Hematopoietic multipotent progenitor cell treated with erythropoietin and hydrocortisone succinate and interleukin-3 and kit ligand, for 15 days (in vitro differentiated cells): ENCODE results near the gene TMEM62.
"Not testable (repeated sequence)": the region's sequence is repeated elsewhere in the genome, so short reads cannot be mapped to it uniquely, and the experiment has no call there.

ENCODE experiments used
- DNase-seq: peaks from one replicate; pipeline ENCODE4 v3.0.0-alpha.2; 2015; ENCODE audit warnings: low spot score

Gene TMEM62

GRCh38 chr15:43209059-43209824 lies 75.9 kb downstream of the TMEM62 start:
- no peak for DNase-seq

DNA sequence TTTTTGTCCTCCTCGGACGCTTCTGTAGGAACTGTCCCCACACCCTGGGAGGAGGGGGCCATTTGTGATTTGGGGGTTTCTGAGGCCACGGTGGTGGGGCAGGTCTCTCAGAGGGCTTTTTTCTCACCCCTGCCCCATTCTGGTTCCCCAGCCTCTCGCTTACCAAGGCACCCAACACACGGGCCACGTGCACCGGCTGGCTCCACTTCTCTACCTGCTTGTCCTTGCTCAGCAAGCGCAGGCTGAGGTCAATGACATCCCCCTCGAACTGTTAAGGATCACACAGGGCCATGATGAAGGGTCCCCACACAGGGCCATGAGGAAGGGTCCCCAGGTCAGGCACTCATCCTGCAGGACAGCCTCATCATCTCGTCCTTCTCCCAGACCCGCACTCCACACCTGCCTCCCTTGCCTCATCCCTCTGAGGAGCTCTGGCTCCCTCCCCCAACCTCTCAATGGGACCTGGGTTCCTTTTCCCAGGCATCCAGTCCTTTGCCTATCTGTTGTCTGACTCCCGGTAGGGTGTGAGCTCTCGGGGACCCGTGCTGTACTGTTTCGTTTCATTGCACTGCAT lies 76.9 kb downstream of the TMEM62 start:
- no peak for DNase-seq

DNA sequence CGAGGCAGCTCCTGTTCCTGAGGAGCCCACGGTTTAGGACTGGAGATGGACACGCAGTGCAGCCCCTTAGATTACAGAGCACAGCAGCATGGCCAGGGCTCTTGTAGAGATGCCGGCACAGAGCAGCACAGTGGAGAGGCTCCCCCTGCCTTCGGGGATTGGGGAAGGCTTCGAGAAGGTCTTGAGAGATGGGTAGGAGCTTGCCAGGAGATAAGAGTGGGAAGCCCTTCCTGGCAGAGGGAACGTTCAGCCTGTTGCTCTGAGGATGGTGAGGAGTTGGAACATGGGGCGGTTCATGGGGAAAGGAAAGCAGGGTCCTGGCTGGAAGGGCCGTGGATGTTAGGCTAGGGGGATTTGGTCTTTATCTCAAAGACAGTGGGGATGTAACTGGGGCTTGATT lies 77.4 kb downstream of the TMEM62 start:
- no peak for DNase-seq

- DNase-seq: no peak
These were observed 77.9 kb downstream of the TMEM62 start for GRCh38 chr15:43211224-43211735.

- no peak for DNase-seq
These were observed 78.9 kb downstream of the TMEM62 start for GRCh38 chr15:43212299-43212698.

DNA sequence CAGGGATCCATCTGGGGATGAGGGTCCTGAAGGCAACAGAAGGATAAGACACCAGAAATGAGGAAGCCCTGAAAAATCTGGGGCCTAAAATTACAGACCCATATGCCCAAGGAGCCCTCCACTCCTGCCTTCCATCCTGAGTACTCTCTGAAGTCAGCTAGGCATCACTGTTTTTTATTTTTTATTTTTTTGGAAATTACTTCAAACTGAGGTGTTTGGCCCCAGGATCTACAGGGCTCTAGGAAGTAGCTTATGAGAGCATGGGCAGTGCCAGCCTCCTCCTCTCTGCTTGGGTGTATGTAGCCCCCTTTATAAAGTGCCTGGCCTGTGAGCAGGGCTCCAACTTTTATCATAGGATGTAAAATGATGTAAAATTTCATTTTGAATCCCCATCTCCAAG lies 79.6 kb downstream of the TMEM62 start:
- no peak for DNase-seq

DNA sequence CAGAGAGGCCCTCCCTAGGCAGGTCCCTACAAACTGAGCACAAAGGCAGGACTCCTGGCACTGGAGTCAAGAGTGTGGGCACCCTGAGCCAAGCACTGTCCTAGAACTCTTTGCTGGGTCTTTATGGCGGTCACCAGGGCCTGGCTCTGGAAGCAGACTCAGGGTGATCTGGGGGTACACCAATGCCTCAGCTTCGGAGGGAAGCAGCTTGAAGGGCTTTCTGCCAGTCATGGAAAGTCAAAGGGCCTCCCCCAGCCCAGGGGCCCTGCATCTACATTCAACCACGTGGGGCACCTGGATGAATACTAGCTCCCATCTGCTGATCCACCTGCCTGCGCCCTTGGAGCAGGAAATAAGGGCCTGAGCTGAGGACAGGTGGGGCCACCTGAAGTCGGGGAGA lies 80.1 kb downstream of the TMEM62 start:
- no peak for DNase-seq

GRCh38 chr15:43214169-43214568 lies 80.8 kb downstream of the TMEM62 start:
- no peak for DNase-seq

- no peak for DNase-seq
These were observed 81.4 kb downstream of the TMEM62 start for GRCh38 chr15:43214592-43215295.

- DNase-seq: peak; percentile 46
These were observed 82.6 kb downstream of the TMEM62 start for GRCh38 chr15:43215961-43216360.

GRCh38 chr15:43218908-43219706 lies 85.7 kb downstream of the TMEM62 start:
- DNase-seq: peak; percentile 90

DNA sequence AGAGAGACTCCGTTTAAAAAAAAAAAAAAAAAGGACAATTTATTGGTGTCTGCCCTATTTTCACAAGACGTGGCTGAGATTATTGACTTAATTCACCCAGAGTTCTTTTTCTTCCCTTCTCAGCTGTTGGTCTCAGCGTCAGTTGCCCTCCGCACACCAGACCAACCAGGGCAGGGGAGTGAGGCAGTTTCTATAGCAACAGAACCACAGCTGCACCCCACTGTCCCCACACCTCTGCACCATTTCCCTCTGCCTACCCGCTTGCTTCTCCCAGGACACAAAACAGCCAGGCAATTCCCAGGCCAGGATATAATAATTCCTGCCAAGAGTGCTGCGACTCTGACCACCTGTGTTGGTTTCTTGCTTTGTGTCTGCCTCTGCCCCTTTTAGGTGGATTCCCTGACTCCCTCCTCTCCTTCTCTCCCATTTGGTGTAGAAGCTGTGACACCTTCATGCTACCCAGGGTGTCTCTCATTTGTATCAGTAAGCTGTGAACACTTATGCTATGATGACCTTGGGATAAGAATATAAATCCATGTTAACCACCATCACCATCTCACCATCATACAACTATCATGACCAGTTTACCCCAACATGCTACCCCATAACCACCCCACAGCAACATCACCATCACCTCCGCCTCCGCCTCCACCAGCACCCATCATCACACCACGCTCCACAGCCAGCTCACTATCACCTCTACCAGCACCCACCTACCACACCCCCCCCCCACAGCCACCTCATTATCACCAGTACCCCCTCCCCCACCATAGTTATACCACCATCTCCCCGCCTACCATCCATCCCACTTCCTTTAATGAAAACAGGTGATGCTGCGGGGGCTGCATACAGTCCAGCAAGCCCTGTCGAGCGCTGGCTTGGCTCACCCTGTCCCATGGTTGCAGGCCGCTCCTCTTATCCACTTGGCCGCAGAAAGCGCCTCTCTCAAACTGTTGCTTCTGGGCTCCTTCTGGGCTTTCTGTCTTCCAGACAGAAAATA lies 86.8 kb downstream of the TMEM62 start:
- peak; percentile 71 for DNase-seq

DNA sequence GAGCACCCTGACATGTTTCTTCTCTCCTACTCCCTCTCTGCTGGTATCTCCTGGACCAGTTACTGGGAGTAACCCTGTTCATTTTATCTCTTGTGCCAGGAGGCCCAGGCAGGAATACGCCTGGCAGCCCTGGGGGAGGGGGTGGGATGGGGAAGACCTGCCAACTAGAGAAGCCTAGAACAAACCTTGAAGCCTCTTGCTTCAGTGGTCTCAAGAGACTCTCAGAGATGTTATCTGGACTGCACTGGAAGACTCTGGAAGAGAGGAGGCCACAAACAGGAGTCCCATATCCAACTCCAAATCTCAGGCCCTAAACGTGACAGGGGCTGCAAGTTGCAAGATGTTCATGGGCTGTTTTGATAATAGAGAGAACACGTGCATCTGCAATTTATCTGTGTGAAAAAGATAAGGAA lies 87.6 kb downstream of the TMEM62 start, which contains the start of gene EPB42:
EPB42 (minus strand) TSS at position 28 of the 413 bp plus-strand sequence. CDS start 193 bp downstream, outside the sequence.
- DNase-seq: peak; percentile 95

GRCh38 chr15:43221422-43221821 lies 88.0 kb downstream of the TMEM62 start:
- DNase-seq: no peak

- peak; percentile 93 for DNase-seq
These were observed 92.0 kb downstream of the TMEM62 start for GRCh38 chr15:43225201-43225949.

DNA sequence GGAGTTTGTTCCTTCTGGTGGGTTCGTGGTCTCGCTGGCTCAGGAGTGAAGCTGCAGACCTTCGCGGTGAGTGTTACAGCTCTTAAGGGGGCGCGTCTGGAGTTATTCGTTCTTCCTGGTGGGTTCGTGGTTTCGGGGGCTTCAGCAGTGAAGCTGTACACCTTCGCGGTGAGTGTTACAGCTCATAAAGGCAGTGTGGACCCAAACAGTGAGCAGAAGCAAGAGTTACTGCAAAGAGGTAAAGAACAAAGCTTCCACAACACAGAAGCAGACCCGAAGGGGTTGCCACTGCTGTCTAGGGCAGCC lies 92.5 kb downstream of the TMEM62 start:
- not testable (repeated sequence) for DNase-seq

GRCh38 chr15:43226436-43227305 lies 93.3 kb downstream of the TMEM62 start:
- DNase-seq: no peak

DNA sequence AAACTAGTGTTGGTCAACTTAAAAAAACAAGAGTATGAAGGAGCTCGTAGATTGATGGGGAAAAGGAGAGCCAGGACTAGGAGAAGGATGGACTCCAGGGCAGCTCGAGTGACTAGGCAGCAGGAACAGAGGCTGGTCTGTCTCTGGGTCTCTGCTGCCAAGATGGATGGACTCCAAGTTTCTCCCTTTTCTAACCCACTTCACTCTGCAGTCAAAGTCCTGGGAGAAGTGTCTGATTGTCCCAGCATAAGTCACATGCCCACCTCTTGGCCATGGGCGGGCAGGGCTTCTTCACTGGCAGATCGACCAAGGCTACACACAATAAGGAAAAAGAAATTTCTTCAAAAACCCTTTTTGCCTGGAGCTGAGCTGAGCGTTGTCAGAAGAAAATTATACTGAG lies 96.6 kb downstream of the TMEM62 start:
- DNase-seq: no peak

DNA sequence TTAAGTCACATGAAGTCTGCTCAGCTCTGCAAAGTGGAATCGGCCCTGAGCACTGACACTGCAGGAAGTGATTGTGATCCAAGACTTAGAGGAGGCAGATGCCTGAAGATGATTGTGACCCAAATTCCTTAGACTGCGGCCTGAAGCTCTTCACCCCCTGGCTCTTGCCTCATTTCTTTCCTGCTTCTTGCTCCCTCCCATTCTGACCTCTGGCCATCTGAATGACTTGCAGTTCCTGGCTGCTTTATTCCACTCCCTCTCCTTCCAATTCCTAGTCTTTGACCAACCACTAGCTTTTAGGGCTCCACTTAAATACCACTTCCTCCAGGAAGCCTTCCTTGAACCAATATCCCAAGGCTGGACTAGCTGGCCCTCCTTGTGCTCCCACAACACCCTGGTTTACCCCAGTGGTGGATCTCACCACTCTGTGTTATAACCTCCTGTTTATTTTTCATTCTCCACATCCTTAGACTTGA lies 97.3 kb downstream of the TMEM62 start:
- no peak for DNase-seq
